GM21526 (cell line): ENCODE measurements around the gene MAP3K20.
"Not testable (repeated sequence)": the region's sequence is repeated elsewhere in the genome, so short reads cannot be mapped to it uniquely, and the experiment has no call there.

Source experiments
- ATAC-seq: cut with Tn5 transposase; IDR thresholded peaks from one replicate; pipeline ENCODE4 v1.9.1; 2021; ENCODE audit warnings: moderate library complexity; ENCODE audit not compliant: unreplicated experiment, low FRiP score

MAP3K20 gene

GRCh38 chr2:173254659-173255058 is 179.0 kb downstream of the MAP3K20 start:
- no peak for ATAC-seq

DNA sequence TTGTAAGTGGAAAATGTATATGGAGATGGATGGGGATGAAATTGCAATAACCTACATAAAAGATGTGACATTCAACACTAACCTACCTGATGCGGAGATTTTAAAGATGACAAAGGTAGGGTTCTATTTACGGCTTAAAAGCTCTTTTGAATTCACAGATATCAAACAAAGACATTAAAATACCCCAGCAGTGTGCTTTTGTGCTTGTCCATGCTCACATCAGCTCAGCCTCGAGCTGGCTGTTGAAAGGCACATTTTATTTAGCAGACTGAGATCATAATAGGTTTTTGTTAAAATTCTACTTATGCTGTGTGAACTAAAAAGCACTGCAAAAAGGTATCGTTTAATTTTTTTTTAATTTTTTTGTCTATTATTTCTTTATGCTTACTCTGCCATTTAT is 183.1 kb downstream of the MAP3K20 start:
- ATAC-seq: no peak

- ATAC-seq: not testable (repeated sequence)
These were observed 186.7 kb downstream of the MAP3K20 start for GRCh38 chr2:173262356-173262755.

DNA sequence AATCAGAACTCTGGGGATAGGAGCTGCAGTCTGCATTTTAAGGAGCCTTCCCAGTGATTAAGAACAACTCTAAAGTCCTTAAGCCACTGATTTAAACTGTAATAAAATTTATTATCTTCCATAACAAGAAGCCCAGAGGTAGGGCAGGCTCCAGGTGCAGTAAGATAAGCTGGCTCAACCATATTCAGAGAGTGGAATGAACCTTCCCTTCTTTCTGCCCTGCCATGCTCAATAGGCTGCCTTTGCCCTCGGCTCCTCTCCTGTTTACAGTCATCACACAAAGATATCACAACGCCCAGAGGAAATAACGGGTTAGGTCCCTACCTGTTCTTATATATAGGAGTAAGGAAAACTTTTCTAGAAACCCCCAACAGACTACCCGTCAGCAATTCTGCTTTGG is 188.5 kb downstream of the MAP3K20 start:
- ATAC-seq: no peak

- peak; percentile 94 for ATAC-seq
These were observed 189.1 kb downstream of the MAP3K20 start for GRCh38 chr2:173264603-173265366.

- ATAC-seq: no peak
These were observed 195.5 kb downstream of the MAP3K20 start for GRCh38 chr2:173271135-173271534.

DNA sequence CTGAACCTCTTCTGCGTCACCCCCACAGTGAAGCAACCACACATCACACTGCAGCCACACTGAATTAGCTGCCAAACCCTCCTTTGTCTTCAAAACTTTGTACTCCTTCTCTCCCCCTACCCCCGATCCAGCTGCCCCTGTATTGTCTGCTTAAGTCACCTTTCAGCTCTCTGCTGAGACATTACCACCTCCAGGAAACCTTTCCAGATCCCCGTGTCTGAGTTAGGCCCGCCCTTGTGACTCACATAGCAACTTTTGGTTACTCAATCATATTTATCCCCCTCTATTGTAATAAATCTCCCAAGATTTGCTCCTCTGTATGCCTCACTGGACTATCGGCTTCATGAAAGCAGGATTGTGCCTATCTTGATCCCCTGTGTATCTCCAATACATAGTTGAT is 196.2 kb downstream of the MAP3K20 start:
- ATAC-seq: no peak

GRCh38 chr2:173272849-173273248 is 197.2 kb downstream of the MAP3K20 start:
- no peak for ATAC-seq

- ATAC-seq: no peak
These were observed 203.3 kb downstream of the MAP3K20 start for GRCh38 chr2:173278794-173279526.

- ATAC-seq: no peak
These were observed 203.9 kb downstream of the MAP3K20 start for GRCh38 chr2:173279527-173279868.

GRCh38 chr2:173280853-173281252 is 205.2 kb downstream of the MAP3K20 start:
- ATAC-seq: no peak

DNA sequence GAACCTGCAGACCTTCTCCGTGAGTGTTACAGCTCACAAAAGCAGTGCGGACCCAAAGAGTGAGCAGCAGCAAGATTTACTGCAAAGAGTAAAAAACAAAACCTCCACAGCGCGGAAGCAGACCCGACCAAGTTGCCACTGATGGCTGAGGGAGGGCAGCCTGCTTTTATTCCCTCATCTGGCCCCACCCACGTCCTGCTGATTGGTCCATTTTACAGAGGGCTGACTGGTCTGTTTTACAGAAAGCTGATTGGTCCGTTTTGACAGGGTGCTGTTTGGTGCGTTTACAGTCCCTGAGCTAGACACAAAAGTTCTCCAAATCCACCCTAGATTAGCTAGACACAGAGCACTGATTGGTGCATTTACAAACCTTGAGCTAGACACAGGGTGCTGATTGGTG is 206.3 kb downstream of the MAP3K20 start:
- ATAC-seq: not testable (repeated sequence)

GRCh38 chr2:173282795-173283545 is 207.3 kb downstream of the MAP3K20 start:
- no peak for ATAC-seq

GRCh38 chr2:173286153-173286809 is 210.6 kb downstream of the MAP3K20 start:
- ATAC-seq: no peak

- no peak for ATAC-seq
These were observed 211.9 kb downstream of the MAP3K20 start for GRCh38 chr2:173287594-173287993.

- ATAC-seq: no peak
These were observed 212.9 kb downstream of the MAP3K20 start for GRCh38 chr2:173288561-173288960.

GRCh38 chr2:173290046-173290445 is 214.4 kb downstream of the MAP3K20 start:
- no peak for ATAC-seq

DNA sequence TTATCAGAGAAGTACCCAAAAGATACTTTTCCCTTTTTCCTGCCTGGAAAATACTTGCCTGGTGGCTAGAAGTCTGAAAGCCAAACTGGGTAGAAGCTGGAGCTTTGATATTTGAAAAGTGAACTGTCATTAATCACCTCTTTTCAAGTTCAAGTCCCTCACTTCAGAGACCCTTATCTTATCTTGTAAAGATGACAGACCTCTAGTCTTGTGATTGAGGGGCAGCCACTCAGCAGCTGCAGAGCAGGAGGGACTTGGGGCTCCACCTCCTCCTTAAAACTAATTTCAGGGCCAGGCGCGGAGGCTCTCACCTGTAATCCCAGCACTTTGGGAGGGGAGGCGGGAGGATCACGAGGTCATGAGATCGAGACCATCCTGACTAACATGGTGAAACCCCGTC is 214.9 kb downstream of the MAP3K20 start:
- ATAC-seq: no peak

- no peak for ATAC-seq
These were observed 215.8 kb downstream of the MAP3K20 start for GRCh38 chr2:173291412-173291811.

DNA sequence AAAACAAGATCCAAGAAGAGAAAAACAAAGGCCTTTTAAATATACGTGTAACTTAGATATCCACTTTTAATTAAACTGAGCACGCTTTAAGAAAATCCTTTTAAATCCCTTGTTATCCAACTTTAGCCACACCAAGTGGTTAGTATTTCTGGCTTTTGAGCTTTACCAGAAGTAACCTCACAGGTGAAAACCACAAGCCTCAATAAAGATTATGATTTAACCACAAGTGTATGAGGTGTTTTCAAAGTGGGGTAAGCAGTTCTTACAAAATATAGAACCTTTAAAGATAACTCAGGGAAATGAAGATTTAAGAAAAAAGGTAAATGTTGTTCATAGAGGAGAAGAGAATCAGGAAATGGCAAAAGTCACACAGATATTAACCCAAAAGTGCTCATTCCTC is 220.6 kb downstream of the MAP3K20 start:
- no peak for ATAC-seq

DNA sequence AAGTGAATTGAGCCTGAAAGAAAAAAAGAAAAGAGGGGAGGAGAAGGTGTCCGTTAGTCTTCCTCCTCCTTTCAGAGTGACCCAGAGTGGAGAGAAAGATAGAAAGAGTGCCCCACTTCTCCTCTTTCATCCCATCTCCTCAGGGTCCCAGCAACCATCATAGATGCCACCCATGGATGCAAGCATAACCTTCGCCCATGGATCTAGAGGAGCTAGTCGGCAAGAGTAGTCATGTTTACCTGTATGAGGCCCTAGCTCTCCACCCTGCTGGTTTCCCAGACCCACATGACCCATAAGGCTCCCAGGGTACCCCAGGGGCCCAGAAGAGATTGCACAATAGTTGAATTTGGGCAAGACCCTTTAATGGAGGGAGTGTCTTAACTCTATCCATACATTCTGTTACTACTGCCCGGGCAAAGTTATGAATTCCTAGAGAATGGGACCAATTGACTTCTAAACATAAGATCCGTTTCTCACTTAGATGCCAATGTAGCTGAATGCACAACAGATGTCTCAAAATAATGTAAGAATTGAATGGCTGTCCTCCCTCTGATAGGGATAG is 223.0 kb downstream of the MAP3K20 start:
- no peak for ATAC-seq
